Vagina (tissue), 2 donors: ENCODE measurements around the gene MACO1. TPM values are rescaled to one million over a fixed set of nuclear protein-coding genes. Genes with fewer than 3 reads are reported as not detected.
"Not testable (repeated sequence)": the region's sequence is repeated elsewhere in the genome, so short reads cannot be mapped to it uniquely, and the experiment has no call there.

Experiments used
- DNase-seq, 2 donors: peaks; one replicate each; pipeline ENCODE4 v3.0.0-alpha.2; 2017; ENCODE audit errors: extremely low spot score in 2 of 2
- H3K27ac ChIP-seq: fragments of 200-600 bp; sonication (generic); one replicate; pipeline ENCODE4 v1.5.1; 2019
- H3K27me3 ChIP-seq: fragments of 200-600 bp; sonication (generic); one replicate; pipeline ENCODE4 v1.5.1; 2019
- H3K36me3 ChIP-seq, 2 donors: fragments of 200-600 bp; sonication (generic); one replicate each; pipeline ENCODE4 v1.5.1; 2017 to 2019
- H3K4me1 ChIP-seq: fragments of 200-600 bp; sonication (generic); one replicate; pipeline ENCODE4 v1.5.1; 2019
- H3K4me3 ChIP-seq, 2 donors: fragments of 200-600 bp; sonication (generic); 1 replicate in 1 of 2; 2 replicates in 1 of 2; pipeline ENCODE4 v1.5.1; 2016 to 2019
- H3K9me3 ChIP-seq: fragments of 200-600 bp; sonication (generic); one replicate; pipeline ENCODE4 v1.5.1; 2019
- intact Hi-C: fragments of 100-400 bp; cut with DNase I; formaldehyde crosslinking; loops from one replicate; pipeline ENCODE4 v1.15.1; 2023
- total RNA-seq: library from RNA; depleted of rRNA; stranded (reverse); fragments of >200 nt; gene quantifications from one replicate; pipeline ENCODE4 v1.2.3, GENCODE V29; 2016

The MACO1 gene
- total RNA-seq, 1 donor from 2014 or later, result 13.8 TPM

DNA sequence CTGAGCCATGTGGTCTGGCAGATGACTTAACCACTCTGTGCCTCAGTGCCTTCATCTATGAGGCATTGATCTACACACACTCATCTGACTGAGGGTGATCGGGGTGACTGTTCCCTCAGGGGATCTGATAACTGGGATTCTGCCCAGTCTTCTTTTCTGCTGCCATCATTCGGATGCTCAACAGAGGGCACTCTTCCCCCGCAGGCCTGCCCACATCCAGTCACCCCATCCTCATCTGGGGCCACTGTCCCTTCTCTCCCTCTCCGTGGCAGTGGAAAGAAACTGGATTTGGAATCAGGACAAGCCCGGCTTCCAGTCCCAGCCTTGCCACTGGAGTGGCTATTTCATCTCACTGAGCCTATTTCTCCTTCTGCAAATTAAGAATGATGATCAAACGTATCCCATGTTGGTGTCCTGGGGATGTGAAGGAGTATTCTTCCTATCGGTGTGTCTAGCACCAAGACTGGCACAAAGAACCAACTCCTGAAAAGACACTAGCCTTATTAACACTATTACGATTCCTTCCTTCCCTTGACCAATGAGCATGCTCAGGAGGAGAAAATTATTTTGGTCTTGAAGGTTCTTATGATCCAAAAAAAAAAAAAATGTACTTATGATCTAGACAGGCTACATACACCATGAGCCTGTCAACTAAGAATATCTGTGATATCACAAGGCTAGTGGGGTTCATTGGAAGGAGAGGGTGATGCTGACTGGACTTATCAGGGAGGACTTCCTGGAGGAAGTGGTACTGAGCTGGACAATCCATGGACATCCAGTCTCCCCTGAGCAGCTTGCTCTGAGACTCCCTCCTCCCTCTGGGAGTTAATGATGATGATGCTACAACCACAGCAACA lies 27.5 kb upstream of the MACO1 start:
- H3K4me3 ChIP-seq, intact Hi-C loops, H3K27ac ChIP-seq, H3K27me3 ChIP-seq, H3K9me3 ChIP-seq, H3K4me1 ChIP-seq, DNase-seq, H3K36me3 ChIP-seq: not testable (repeated sequence)

GRCh38 chr1:25405731-25406305 lies 24.9 kb upstream of the MACO1 start:
- H3K4me1 ChIP-seq, intact Hi-C loops: not testable (repeated sequence)

GRCh38 chr1:25409641-25410427 lies 20.9 kb upstream of the MACO1 start:
- H3K4me3 ChIP-seq, H3K27me3 ChIP-seq, DNase-seq, H3K27ac ChIP-seq, H3K4me1 ChIP-seq, H3K9me3 ChIP-seq, H3K36me3 ChIP-seq: not testable (repeated sequence)
- intact Hi-C loops, result loop anchor here (10.0 kb wide), 1 partner anchor 115 kb away; no protein-coding TSS in a partner anchor

More at GRCh38 chr1:25405731-25406305, 24.9 kb upstream of the MACO1 start:
- DNase-seq, H3K27ac ChIP-seq, H3K4me3 ChIP-seq, H3K9me3 ChIP-seq, H3K27me3 ChIP-seq, H3K36me3 ChIP-seq: not testable (repeated sequence)

DNA sequence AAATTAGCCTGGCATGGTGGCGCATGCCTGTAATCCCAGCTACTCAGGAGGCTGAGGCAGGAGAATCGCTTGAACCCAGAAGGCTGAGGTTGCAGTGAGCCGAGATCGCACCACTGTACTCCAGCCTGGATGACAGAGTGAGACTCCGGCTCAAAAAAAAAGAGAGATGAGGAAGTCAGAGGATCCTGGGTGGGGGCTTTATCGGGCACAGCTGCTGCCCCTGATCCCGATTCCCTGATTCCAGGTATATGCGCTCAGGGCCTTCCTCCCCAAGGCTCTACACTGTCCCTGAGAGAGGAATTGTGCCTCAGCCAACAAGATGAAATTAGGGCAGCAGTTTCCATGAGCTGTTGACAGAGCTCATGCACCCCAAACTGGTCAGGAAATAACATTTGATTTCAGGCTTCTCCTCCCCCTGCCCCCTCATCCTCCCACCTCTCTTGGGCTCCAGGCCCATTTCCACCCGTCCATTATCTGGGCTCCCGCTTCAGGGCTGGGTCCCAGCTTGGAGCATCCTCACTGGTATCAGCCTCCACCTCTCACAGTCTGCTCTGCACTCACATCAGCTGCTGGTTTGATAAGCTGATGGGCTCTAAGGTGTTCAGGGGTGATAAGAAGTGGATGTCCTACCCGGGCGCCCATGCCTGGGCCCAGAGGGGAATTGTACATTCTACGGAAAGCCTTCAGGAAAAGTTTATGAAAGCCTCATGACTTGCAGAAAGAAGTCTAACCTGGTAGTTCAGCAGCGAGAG lies 17.6 kb upstream of the MACO1 start:
- H3K4me1 ChIP-seq, result not testable (repeated sequence)

GRCh38 chr1:25414157-25414556 lies 16.5 kb upstream of the MACO1 start:
- intact Hi-C loops, result loop anchor here (10.0 kb wide), 1 partner anchor 111 kb away; no protein-coding TSS in a partner anchor
- not testable (repeated sequence) for H3K4me3 ChIP-seq, DNase-seq, H3K27ac ChIP-seq, H3K9me3 ChIP-seq, H3K27me3 ChIP-seq, H3K36me3 ChIP-seq, H3K4me1 ChIP-seq

More for the DNA sequence above, 17.6 kb upstream of the MACO1 start:
- not testable (repeated sequence) for H3K4me3 ChIP-seq, H3K9me3 ChIP-seq, H3K27me3 ChIP-seq, H3K27ac ChIP-seq, DNase-seq, H3K36me3 ChIP-seq
- intact Hi-C loops, result loop anchor here (10.0 kb wide), 1 partner anchor 112 kb away; no protein-coding TSS in a partner anchor

GRCh38 chr1:25414578-25414977 lies 16.1 kb upstream of the MACO1 start:
- intact Hi-C loops, result loop anchor here (10.0 kb wide), 1 partner anchor 110 kb away; no protein-coding TSS in a partner anchor
- not testable (repeated sequence) for H3K4me1 ChIP-seq, H3K4me3 ChIP-seq, DNase-seq, H3K27me3 ChIP-seq, H3K27ac ChIP-seq, H3K36me3 ChIP-seq, H3K9me3 ChIP-seq

DNA sequence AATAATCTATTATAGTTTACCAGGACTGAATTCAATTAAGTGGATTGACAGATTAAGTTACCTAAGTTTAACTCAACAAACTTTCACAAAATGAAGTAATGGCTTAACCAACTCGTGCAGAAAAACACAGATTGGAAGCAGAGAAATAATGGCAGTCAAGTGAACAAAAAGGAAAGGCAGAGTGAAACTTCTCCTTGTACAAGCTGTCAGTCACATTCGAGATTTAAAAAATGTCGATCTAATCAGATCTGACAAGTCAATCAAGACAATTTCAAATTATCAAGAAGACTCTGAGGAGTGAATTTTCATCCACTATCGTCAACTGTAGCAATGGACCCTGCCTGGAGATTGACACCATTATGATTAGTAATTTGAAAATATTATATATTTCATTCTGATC lies 13.4 kb upstream of the MACO1 start:
- not testable (repeated sequence) for H3K9me3 ChIP-seq, H3K36me3 ChIP-seq, H3K4me3 ChIP-seq, H3K4me1 ChIP-seq, H3K27me3 ChIP-seq, DNase-seq, H3K27ac ChIP-seq
- intact Hi-C loops, result loop anchor here (10.0 kb wide), 1 partner anchor 108 kb away; no protein-coding TSS in a partner anchor

- H3K4me1 ChIP-seq, H3K36me3 ChIP-seq, H3K9me3 ChIP-seq, H3K27me3 ChIP-seq, H3K4me3 ChIP-seq, H3K27ac ChIP-seq, DNase-seq: not testable (repeated sequence)
- intact Hi-C loops, result loop anchor here (10.0 kb wide), 1 partner anchor 105 kb away; no protein-coding TSS in a partner anchor
Observed at GRCh38 chr1:25419339-25419738, 11.4 kb upstream of the MACO1 start.

DNA sequence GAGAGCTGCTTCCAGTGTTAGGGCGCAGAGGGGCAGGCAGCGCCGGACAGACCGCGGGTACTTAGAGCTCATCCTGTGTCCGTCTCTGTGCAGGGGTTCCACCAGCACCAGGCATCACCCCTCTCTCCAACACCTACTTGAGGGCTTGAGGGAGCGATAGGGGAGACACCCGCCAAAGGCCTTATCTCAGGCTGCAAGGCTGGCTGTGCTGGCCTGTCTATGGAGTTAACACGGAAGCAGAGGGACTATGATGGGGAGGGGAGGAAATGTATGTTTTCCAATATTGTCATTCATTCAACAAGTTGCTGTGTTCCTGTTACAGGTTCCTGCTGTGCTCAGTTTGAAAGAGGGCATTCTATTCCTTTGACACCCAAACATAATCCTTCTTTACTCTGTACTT lies 10.0 kb upstream of the MACO1 start, which contains the start of gene RHCE:
Gene RHCE (minus strand): TSS at position 111 of the 400 bp plus-strand sequence. CDS start 39 bp downstream, at position 72.
- intact Hi-C loops, H3K4me3 ChIP-seq, H3K4me1 ChIP-seq, H3K27me3 ChIP-seq, H3K9me3 ChIP-seq, H3K36me3 ChIP-seq, H3K27ac ChIP-seq, DNase-seq: not testable (repeated sequence)

GRCh38 chr1:25423206-25423605 lies 7.5 kb upstream of the MACO1 start:
- H3K27me3 ChIP-seq, H3K4me3 ChIP-seq, DNase-seq, H3K27ac ChIP-seq, H3K9me3 ChIP-seq, H3K36me3 ChIP-seq, intact Hi-C loops, H3K4me1 ChIP-seq: not testable (repeated sequence)
